Naive thymus-derived CD8-positive, alpha-beta T cell (primary cell): ENCODE results near the gene EYS. TPM values are rescaled to one million over a fixed set of nuclear protein-coding genes. Genes with fewer than 3 reads are reported as not detected.

Experiments
- ATAC-seq, 2 donors: fragments of 150-1000 bp; cut with Tn5 transposase in 1 of 2; sonication (Bioruptor Pico), chemical (Tn5 transposase) in 1 of 2; 1 replicate in 1 of 2; 2 replicates in 1 of 2; pipeline ENCODE4 v1.10.0; 2021; ENCODE audit warnings: mild to moderate bottlenecking in 2 of 2, moderate library complexity in 2 of 2
- POLR2A ChIA-PET: fragments of 350-600 bp; sonication (Branson Sonifier 250); formaldehyde crosslinking; loops from one replicate; lab custom pipeline; 2021; ENCODE audit warnings: antibody characterized with exemption; lab: Charles Lee
- DNase-seq, 10 donors: peaks; one replicate each; pipeline versions ENCODE4 v3.0.0 to v3.0.0-alpha.2; 2020 to 2022
- H3K27ac Mint-ChIP-seq, 10 donors: one replicate each; pipeline ENCODE4 v1.8.0; 2020 to 2022; ENCODE audit warnings: mild to moderate bottlenecking in 10 of 10, mixed read lengths in 10 of 10, moderate library complexity in 4 of 10, inconsistent platforms in 1 of 10
- H3K27me3 Mint-ChIP-seq, 5 donors: one replicate each; pipeline ENCODE4 v1.8.0; 2021 to 2022; ENCODE audit warnings: mixed read lengths in 5 of 5
- H3K36me3 Mint-ChIP-seq, 3 donors: one replicate each; pipeline ENCODE4 v1.8.0; 2020 to 2022; ENCODE audit warnings: mixed read lengths in 3 of 3, mild to moderate bottlenecking in 2 of 3, inconsistent platforms in 1 of 3
- H3K4me1 Mint-ChIP-seq, 4 donors: one replicate each; pipeline ENCODE4 v1.8.0; 2021 to 2022; ENCODE audit warnings: mixed read lengths in 4 of 4
- H3K4me3 Mint-ChIP-seq, 10 donors: one replicate each; pipeline ENCODE4 v1.8.0; 2020 to 2022; ENCODE audit warnings: mild to moderate bottlenecking in 10 of 10, mixed read lengths in 10 of 10, moderate library complexity in 6 of 10, inconsistent platforms in 1 of 10
- H3K9me3 Mint-ChIP-seq, 9 donors: one replicate each; pipeline ENCODE4 v1.8.0; 2020 to 2022; ENCODE audit warnings: mixed read lengths in 9 of 9, mild to moderate bottlenecking in 3 of 9, inconsistent platforms in 1 of 9, moderate library complexity in 1 of 9
- polyA plus RNA-seq, 3 donors: library from polyadenylated mRNA; unstranded; fragments of 300-500 nt; fragmentation: Illumina TruSeq; gene quantifications; one replicate each; pipeline ENCODE4 v1.2.3, GENCODE V29; 2021
- total RNA-seq, 8 experiments: library from RNA in 2 of 8; stranded (reverse) in 2 of 8; gene quantifications; one replicate each; pipeline ENCODE4 v1.2.3 and lab custom pipeline; 2021 to 2026

The EYS gene
- total and polyA plus RNA-seq, 5 experiments from 2014 or later: 0.07 to 0.09 TPM; not detected in 3

DNA sequence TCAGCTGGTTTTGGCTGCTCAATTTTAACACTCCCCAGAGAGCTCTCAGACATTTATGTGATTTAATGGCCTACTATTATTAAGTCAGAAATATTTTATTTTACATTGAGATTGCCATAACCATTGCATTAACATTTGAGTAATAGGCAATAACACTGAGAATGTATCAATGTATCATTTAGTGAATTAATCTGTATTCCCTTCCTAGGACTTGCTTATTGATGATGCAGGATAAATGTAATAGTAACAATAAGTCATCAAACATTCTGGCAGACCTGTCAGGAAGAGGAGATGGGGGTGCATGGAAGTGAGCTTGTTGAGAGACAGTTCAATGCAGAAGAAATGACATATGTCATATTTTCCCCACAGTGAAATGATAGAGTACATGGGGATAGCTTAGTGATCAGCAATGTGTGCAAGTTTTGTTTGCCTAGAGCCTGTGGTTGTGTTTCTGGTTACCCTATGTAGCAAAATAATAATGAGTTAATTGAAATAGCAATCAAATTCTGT is 458.9 kb downstream of the EYS start:
- H3K36me3 Mint-ChIP-seq: no peaks in the 10 kb centered on the region
- POLR2A ChIA-PET: no interaction called here
- H3K9me3 Mint-ChIP-seq: peaks cover 0 to 15% (median 5%) of the 10 kb centered on the region in 9 donors
- no peak overlapping the region for H3K27ac Mint-ChIP-seq
- ATAC-seq (no peak), DNase-seq (no peak)
- no peaks in the 10 kb centered on the region for H3K27me3 Mint-ChIP-seq
- H3K4me3 Mint-ChIP-seq: no peak overlapping the region
- H3K4me1 Mint-ChIP-seq: no peaks in the 10 kb centered on the region

DNA sequence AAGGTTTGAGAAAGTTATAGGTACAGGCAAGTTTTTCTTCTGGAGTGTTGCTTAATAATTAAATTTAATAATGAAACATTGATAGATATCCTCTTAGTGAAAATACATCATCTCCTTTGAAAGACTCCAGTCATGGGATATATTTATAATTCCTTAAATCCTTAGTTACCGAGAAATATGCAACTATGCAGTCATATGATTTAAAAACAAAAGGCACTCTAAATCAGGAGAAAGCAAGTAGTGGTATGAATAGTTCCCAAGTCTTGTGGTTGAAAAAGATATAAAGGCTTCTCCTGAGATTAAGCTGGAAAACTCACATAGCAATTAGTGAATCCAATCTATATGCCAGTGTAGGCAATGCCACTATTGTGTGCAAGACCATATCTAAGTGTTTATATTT is 475.4 kb downstream of the EYS start:
- H3K27me3 Mint-ChIP-seq: no peaks in the 10 kb centered on the region
- DNase-seq: no peak
- ATAC-seq: no peak
- H3K9me3 Mint-ChIP-seq: peaks cover 0 to 36% (median 9%) of the 10 kb centered on the region in 9 donors
- no peaks in the 10 kb centered on the region for H3K36me3 Mint-ChIP-seq
- peaks cover 0 to 3% (median 0%) of the 10 kb centered on the region in 4 donors for H3K4me1 Mint-ChIP-seq
- no peak overlapping the region for H3K27ac Mint-ChIP-seq
- POLR2A ChIA-PET: no interaction called here
- H3K4me3 Mint-ChIP-seq: no peak overlapping the region

DNA sequence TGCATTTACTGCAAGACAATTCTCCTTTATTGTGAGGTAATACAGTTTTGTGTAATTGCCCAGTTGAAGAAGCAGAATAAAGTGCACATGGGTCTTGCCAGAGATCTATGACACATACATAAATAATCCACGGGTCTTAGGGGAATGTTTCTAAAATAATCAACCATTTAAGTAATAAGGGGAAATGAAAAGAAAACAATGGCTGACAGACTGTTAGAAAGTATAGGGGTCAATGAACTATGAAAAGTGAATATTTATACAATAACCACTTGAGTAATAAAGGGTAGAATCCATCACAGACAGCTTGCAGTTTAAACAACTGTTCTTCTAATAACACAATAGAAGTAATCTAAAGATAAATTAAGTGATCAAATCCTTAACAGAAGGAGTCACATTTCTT is 477.2 kb downstream of the EYS start:
- POLR2A ChIA-PET: no interaction called here
- Mint-ChIP-seq H3K4me1 (peaks cover 0 to 3% (median 0%) of the 10 kb centered on the region in 4 donors), H3K27ac (no peak overlapping the region), H3K36me3 (no peaks in the 10 kb centered on the region), H3K4me3 (no peak overlapping the region), H3K27me3 (no peaks in the 10 kb centered on the region), H3K9me3 (peaks cover 0 to 33% (median 10%) of the 10 kb centered on the region in 9 donors)
- DNase-seq: no peak
- no peak for ATAC-seq

DNA sequence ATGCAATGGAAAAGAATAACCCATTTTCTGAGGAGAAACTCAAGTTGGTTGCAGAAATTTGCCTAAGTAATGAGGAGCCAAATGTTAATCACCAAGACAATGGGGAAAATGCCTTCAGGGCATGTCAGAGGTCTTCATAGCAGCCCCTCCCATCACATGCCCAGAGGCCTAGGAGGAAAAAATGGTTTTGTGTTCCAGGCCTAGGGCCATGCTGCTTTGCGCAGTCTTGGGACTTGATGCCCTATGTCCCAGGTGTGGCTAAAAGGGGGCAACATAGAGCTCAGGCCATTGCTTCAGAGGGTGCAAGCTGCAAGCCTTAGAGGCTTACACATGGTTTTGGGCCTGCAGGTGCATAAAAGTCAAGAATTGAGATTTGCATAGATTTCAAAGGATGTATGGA is 485.9 kb downstream of the EYS start:
- Mint-ChIP-seq H3K27me3 (no peaks in the 10 kb centered on the region), H3K9me3 (peaks cover 9 to 56% (median 22%) of the 10 kb centered on the region in 9 donors), H3K36me3 (peaks cover 0 to 12% (median 0%) of the 10 kb centered on the region in 3 donors), H3K4me1 (no peaks in the 10 kb centered on the region), H3K4me3 (no peak overlapping the region), H3K27ac (no peak overlapping the region)
- no peak for ATAC-seq
- no peak for DNase-seq
- POLR2A ChIA-PET: no interaction called here

DNA sequence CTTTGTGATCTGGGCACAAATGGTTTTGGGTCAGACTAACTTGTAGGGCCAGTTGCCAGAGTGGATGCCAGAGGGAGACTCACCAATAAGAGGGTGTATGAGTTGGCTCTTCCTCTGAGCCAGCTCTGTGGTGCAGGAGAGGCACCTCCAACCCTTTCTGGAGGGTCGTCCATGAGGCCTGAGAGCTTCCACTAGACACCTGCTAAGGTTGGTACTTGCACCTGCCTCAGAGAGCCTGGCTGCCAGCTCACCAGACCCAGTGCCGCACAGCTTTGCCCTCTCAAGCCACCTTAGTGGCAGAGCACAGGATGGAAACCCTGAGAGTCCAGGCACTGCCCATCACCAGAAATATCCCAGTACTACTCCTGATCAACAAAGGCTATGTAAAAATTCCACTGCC is 504.3 kb downstream of the EYS start:
- peaks cover 0 to 6% (median 0%) of the 10 kb centered on the region in 3 donors for H3K36me3 Mint-ChIP-seq
- H3K4me1 Mint-ChIP-seq: no peaks in the 10 kb centered on the region
- POLR2A ChIA-PET: no interaction called here
- no peak overlapping the region for H3K27ac Mint-ChIP-seq
- DNase-seq (no peak), ATAC-seq (no peak)
- H3K9me3 Mint-ChIP-seq: peaks cover 1 to 41% (median 15%) of the 10 kb centered on the region in 9 donors
- no peak overlapping the region for H3K4me3 Mint-ChIP-seq
- H3K27me3 Mint-ChIP-seq: no peaks in the 10 kb centered on the region

DNA sequence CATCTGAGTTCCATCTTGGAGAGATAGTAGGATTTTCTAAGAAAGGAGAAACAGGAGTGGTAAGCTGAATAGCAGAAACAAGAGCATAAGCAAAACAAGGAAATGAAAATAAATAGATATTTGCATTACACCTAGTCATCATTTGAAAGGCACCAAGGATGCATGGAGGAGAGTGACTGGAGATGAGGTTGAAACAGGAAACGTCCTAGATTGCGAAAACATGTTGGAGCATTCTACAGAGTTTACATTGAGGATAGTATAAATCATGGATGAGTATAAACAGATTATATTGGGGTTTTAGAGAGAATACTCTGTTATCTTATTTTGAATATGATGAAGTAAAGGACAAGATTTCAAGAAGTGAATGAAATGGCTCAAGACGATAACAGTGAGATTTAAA is 507.3 kb downstream of the EYS start:
- H3K27me3 Mint-ChIP-seq: no peaks in the 10 kb centered on the region
- no peak overlapping the region for H3K4me3 Mint-ChIP-seq
- H3K4me1 Mint-ChIP-seq: no peaks in the 10 kb centered on the region
- POLR2A ChIA-PET: no interaction called here
- DNase-seq (no peak), ATAC-seq (no peak)
- no peak overlapping the region for H3K27ac Mint-ChIP-seq
- peaks cover 3 to 25% (median 16%) of the 10 kb centered on the region in 9 donors for H3K9me3 Mint-ChIP-seq
- peaks cover 0 to 6% (median 0%) of the 10 kb centered on the region in 3 donors for H3K36me3 Mint-ChIP-seq

DNA sequence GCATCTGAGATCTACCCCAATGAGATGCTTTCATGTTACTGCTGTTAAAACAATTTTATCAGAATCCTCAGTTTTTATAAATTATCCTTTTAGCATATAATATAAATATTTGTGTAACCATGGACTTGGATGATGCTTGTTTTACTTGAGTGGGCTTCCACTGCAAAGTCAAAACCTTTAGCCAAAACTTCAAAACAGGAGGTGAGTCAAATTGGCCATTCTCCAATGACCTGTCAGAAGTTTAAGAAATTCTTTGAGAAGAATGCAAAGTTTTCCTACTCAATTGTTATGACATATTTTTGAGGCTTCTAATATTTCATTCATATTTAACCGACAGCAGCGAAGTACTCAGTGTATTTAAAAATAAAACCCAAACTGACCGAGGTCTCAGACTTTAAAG is 507.9 kb downstream of the EYS start:
- no peaks in the 10 kb centered on the region for H3K27me3 Mint-ChIP-seq
- H3K36me3 Mint-ChIP-seq: peaks cover 0 to 6% (median 0%) of the 10 kb centered on the region in 3 donors
- DNase-seq: no peak
- H3K4me1 Mint-ChIP-seq: no peaks in the 10 kb centered on the region
- H3K9me3 Mint-ChIP-seq: peaks cover 3 to 25% (median 16%) of the 10 kb centered on the region in 9 donors
- POLR2A ChIA-PET: no interaction called here
- H3K27ac Mint-ChIP-seq: no peak overlapping the region
- no peak for ATAC-seq
- H3K4me3 Mint-ChIP-seq: no peak overlapping the region

DNA sequence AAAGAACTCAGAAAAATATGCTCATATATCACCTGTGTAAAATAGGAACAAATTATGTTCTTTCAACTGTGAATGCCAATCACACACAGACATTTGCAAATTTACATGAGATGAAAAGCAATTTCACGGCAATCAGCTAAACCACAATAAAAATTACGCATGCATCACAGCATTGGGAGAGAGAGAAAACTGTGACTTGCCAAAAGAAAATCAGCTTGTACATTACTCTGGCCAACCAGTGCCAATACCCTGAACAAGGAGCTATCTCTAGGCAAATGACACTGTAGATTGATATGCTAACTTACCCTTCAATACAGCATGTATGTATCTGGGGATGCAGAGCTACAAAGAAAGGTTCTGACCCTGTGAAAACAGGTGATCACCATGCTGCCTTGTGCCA is 515.6 kb downstream of the EYS start:
- no peaks in the 10 kb centered on the region for H3K27me3 Mint-ChIP-seq
- DNase-seq: no peak
- no peaks in the 10 kb centered on the region for H3K4me1 Mint-ChIP-seq
- POLR2A ChIA-PET: no interaction called here
- ATAC-seq: no peak
- H3K4me3 Mint-ChIP-seq: no peak overlapping the region
- no peaks in the 10 kb centered on the region for H3K36me3 Mint-ChIP-seq
- no peak overlapping the region for H3K27ac Mint-ChIP-seq
- H3K9me3 Mint-ChIP-seq: peaks cover 0 to 16% (median 3%) of the 10 kb centered on the region in 9 donors

DNA sequence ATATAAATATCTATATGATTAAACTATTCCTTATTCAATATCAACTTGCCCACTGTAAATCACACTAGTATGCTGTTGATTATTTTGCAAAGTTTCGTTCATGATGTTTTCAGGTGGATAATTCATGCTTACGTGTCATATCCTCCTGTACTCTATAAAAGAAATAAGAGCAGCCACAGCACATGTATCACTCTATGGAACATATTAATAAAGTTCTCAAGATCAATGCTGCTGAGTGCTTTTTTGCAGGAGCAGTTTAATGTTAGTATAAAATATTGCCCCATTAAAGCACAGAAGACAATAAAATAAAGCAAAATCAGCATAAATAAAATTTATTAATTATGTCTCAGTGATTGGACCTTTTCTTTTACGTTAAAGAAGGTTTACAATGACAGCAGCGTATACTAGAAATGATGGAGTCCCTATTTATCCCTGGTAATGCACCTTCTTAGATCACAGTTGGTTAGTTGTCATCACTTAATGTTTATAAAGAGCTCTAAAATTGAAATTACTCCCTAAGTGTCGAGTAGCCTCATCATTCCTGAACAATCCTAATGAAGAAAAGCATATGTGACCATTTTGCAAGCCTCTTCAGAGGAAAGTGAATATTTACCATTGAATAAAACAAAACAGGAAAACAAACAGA is 517.7 kb downstream of the EYS start:
- H3K36me3 Mint-ChIP-seq: no peaks in the 10 kb centered on the region
- no peaks in the 10 kb centered on the region for H3K4me1 Mint-ChIP-seq
- ATAC-seq: no peak
- H3K27ac Mint-ChIP-seq: no peak overlapping the region
- H3K9me3 Mint-ChIP-seq: peaks cover 0 to 13% (median 5%) of the 10 kb centered on the region in 9 donors
- POLR2A ChIA-PET: no interaction called here
- H3K4me3 Mint-ChIP-seq: no peak overlapping the region
- H3K27me3 Mint-ChIP-seq: no peaks in the 10 kb centered on the region
- no peak for DNase-seq

DNA sequence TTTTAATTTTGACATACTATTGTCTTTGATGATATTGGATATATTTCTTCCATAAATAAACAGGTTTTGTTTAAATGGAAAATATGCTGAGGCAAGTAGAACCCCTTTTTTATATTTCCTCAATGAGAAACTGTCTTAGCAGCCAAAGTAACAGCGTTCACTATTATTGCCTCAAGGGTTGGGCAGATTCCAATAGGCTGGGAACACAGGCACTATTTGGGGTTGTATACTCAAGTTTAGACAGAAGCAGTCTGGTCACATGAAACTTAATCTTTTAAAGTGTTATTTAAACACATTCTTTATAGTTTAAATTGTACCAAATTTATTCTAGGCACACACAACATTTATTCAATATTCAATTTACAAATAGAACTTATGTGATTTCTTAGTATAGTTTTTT is 520.2 kb downstream of the EYS start:
- Mint-ChIP-seq H3K9me3 (peaks cover 0 to 14% (median 5%) of the 10 kb centered on the region in 9 donors), H3K36me3 (no peaks in the 10 kb centered on the region), H3K27me3 (no peaks in the 10 kb centered on the region), H3K4me3 (no peak overlapping the region), H3K27ac (no peak overlapping the region), H3K4me1 (no peaks in the 10 kb centered on the region)
- DNase-seq (no peak), ATAC-seq (no peak)
- POLR2A ChIA-PET: no interaction called here

DNA sequence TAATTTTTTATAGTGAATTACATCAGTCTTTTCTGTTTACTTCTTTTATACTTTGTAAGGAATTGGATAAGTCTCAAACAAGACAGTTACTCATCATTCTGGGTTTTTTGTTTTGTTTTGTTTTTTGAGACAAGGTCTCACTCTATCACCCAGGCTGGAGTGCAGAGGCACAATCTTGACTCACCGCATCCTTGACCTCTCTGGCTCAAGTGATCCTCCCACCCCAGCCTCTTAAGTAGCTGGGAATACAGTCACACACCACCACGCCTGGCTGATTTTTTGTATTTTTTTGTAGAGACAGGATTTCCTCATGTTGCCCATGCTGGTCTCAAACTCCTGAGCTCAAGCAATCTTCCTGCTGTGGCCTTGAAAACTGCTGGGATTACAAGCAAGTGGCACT is 524.3 kb downstream of the EYS start:
- Mint-ChIP-seq H3K27ac (no peak overlapping the region), H3K4me3 (no peak overlapping the region), H3K4me1 (no peaks in the 10 kb centered on the region), H3K9me3 (peaks cover 0 to 16% (median 12%) of the 10 kb centered on the region in 9 donors), H3K36me3 (peaks cover 0 to 4% (median 0%) of the 10 kb centered on the region in 3 donors), H3K27me3 (no peaks in the 10 kb centered on the region)
- ATAC-seq (no peak), DNase-seq (no peak)
- POLR2A ChIA-PET: no interaction called here

DNA sequence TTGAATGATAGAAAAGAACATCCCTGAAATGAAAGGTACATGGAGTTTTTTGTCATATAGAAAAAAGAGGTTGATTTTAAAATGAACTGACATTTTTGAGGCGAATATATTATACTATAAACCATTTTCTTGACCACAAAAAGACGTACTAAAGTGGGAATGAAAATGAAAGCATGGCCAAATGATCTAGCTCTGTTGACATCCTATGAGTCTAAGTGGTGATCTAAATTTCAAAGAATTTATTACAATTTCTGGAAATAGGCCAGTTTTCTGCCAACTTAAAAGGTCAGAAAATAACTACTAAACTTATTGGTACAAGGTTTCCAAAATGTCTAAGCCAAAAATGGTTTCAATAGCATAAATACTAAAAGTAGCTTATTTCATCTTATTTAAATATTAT is 536.8 kb downstream of the EYS start:
- Mint-ChIP-seq H3K4me3 (no peak overlapping the region), H3K36me3 (no peaks in the 10 kb centered on the region), H3K27ac (no peak overlapping the region), H3K4me1 (no peaks in the 10 kb centered on the region), H3K9me3 (peaks cover 0 to 16% (median 5%) of the 10 kb centered on the region in 9 donors), H3K27me3 (no peaks in the 10 kb centered on the region)
- POLR2A ChIA-PET: no interaction called here
- no peak for ATAC-seq
- no peak for DNase-seq

DNA sequence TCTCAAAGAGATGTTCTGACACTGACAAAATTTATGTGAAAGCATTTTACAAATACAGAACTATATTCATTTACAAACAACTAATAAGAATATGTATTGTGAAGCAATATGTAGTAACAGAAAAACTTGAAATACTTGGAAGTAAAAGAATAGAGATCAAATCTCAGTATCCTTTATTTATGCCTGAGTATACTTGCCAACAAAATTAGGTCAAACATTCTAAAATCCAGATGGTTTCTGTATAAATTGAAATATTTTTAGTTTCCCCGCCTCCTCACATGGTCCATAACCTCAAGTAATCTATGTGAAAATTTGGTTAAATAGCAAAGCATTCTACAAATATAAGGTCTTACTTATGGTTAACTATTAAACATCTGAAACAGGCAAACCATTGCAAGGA is 545.4 kb downstream of the EYS start:
- ATAC-seq (no peak), DNase-seq (no peak)
- Mint-ChIP-seq H3K36me3 (no peaks in the 10 kb centered on the region), H3K4me3 (no peak overlapping the region), H3K27me3 (no peaks in the 10 kb centered on the region), H3K27ac (no peak overlapping the region), H3K9me3 (peaks cover 0 to 30% (median 7%) of the 10 kb centered on the region in 9 donors), H3K4me1 (no peaks in the 10 kb centered on the region)
- POLR2A ChIA-PET: no interaction called here

DNA sequence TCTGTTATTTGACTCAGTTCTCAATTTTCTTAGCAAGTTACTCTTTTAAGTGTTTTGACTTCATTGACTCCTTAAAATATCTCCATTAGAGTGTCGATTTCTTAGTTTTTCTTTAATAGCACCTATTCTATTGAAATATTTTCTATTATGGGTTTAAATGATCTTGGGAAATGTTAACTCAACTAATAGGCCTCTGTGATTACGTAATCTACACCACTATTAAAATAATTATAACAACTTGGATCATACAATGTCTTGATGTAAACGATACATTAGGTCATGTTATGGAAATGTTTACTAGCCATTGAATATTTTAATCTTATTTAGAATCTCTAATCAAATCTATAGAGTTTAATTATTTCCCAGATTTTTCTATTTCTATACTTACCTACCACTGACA is 550.0 kb downstream of the EYS start:
- Mint-ChIP-seq H3K27me3 (no peaks in the 10 kb centered on the region), H3K4me1 (no peaks in the 10 kb centered on the region), H3K27ac (no peak overlapping the region), H3K36me3 (no peaks in the 10 kb centered on the region), H3K4me3 (no peak overlapping the region), H3K9me3 (peaks cover 3 to 27% (median 7%) of the 10 kb centered on the region in 9 donors)
- ATAC-seq (no peak), DNase-seq (no peak)
- POLR2A ChIA-PET: no interaction called here
